A673 (cell line): Measurements from ENCODE around the gene SH3TC2. TPM values are rescaled to one million over a fixed set of nuclear protein-coding genes. Genes with fewer than 3 reads are reported as not detected.

Experiments
- BruUV-seq: library from RNA; stranded (reverse); fragments of 400-500 nt; replicated peaks from 2 replicates; lab custom pipeline; 2021; lab: Mats Ljungman, UMichigan
- CTCF ChIA-PET: fragments of 300-600 bp; sonication (Branson Sonifier 250); formaldehyde crosslinking; loops from one replicate; lab custom pipeline; 2022; ENCODE audit warnings: antibody characterized with exemption; lab: Charles Lee
- POLR2A ChIA-PET: fragments of 300-600 bp; sonication (Branson Sonifier 250); formaldehyde crosslinking; loops from one replicate; lab custom pipeline; 2022; ENCODE audit warnings: antibody characterized with exemption; ENCODE audit not compliant: low non-redundant PET; lab: Charles Lee
- DNase-seq: peaks from one replicate; pipeline ENCODE4 v3.0.0-alpha.2; 2015; ENCODE audit warnings: low spot score
- H3K27ac ChIP-seq: fragments of 200-600 bp; sonication (generic); 2 replicates; pipeline ENCODE4 v1.5.1; 2016; ENCODE audit warnings: mixed run types, low read depth, mild to moderate bottlenecking, mixed read lengths, antibody characterized with exemption, low read length; ENCODE audit not compliant: poor library complexity, severe bottlenecking
- H3K27me3 ChIP-seq: fragments of 200-600 bp; sonication (generic); replicated peaks from 2 replicates; pipeline ENCODE4 v1.6.1; 2017; ENCODE audit warnings: mixed run types, low read depth, mild to moderate bottlenecking, mixed read lengths, antibody characterized with exemption, low read length; ENCODE audit not compliant: insufficient read depth, poor library complexity
- H3K36me3 ChIP-seq: fragments of 200-600 bp; sonication (generic); 2 replicates; pipeline ENCODE4 v1.6.1; 2016; ENCODE audit warnings: mixed run types, mild to moderate bottlenecking, mixed read lengths, antibody characterized with exemption, low read length; ENCODE audit not compliant: insufficient read depth, poor library complexity, severe bottlenecking
- H3K4me1 ChIP-seq: fragments of 200-600 bp; sonication (generic); 2 replicates; pipeline ENCODE4 v1.6.1; 2017; ENCODE audit warnings: mixed run types, mild to moderate bottlenecking, mixed read lengths, antibody characterized with exemption, low read length; ENCODE audit not compliant: insufficient read depth, poor library complexity, severe bottlenecking
- H3K4me3 ChIP-seq: fragments of 200-600 bp; sonication (generic); 2 replicates; pipeline ENCODE4 v1.5.1; 2016; ENCODE audit warnings: low read depth, mixed run types, mild to moderate bottlenecking, mixed read lengths, low read length; ENCODE audit not compliant: poor library complexity, severe bottlenecking
- H3K9me3 ChIP-seq: fragments of 200-600 bp; sonication (generic); 2 replicates; pipeline ENCODE4 v1.6.1; 2016; ENCODE audit warnings: mixed run types, low read depth, mild to moderate bottlenecking, mixed read lengths, antibody characterized with exemption, low read length; ENCODE audit not compliant: poor library complexity, severe bottlenecking
- EZH2 ChIP-seq: fragments of 200-600 bp; sonication (generic); IDR thresholded peaks from 2 replicates; pipeline ENCODE4 v1.6.1; 2017; ENCODE audit warnings: borderline replicate concordance, low read depth, mild to moderate bottlenecking, mixed read lengths, antibody characterized with exemption, low read length; ENCODE audit not compliant: poor library complexity, severe bottlenecking
- intact Hi-C: fragments of 100-400 bp; cut with micrococcal nuclease; formaldehyde crosslinking; loops from one replicate; pipeline ENCODE4 v1.10.0; 2022; ENCODE audit not compliant: unreplicated experiment
- total RNA-seq: library from RNA; stranded (reverse); gene quantifications from 2 replicates; pipeline ENCODE4 v1.2.3, GENCODE V29; 2021
- TF ChIP-seq, protein P1 (sequence below): fragments of 300-800, 200-600 bp; sonication (generic); conservative IDR thresholded peaks from 2 replicates; pipeline ENCODE4 v1.5.1; 2017; ENCODE audit warnings: low read depth, mild to moderate bottlenecking, antibody characterized with exemption, low read length, moderate library complexity, mixed read lengths

SH3TC2 gene
- total RNA-seq, 1 experiment from 2014 or later, result 2.5 TPM

DNA sequence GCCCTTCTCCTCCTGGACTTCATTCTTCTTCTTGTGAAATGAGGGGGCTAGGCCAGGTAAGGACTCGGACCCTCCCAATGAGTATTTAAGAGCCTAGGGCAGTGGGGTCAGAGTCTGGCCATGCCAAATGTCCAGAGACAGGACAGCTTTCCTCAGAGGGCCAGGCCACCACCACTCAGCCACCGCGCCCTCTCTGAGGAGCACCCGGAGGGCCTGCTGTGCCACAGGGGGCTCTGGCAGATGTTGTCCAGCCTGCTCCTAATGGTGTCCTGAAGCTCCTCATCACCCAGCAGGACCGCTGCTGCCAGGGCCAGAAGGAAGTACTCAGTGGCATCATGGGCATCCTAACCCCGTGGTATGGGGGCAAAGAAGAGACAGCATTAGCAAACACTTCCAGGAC lies 58.3 kb downstream of the SH3TC2 start:
- no peaks in the 10 kb centered on the region for H3K27me3 ChIP-seq
- no peak overlapping the region for H3K4me3 ChIP-seq
- no peaks in the 10 kb centered on the region for H3K36me3 ChIP-seq
- H3K9me3 ChIP-seq, result no peaks in the 10 kb centered on the region
- CTCF ChIA-PET, result interaction anchor here (0.9 kb wide), 1 partner anchor 263 kb away, joined by 3 read pairs; no protein-coding TSS in a partner anchor
- no TSS peak for BruUV-seq
- H3K27ac ChIP-seq, result no peak overlapping the region
- DNase-seq, result no peak
- H3K4me1 ChIP-seq, result peaks cover 3% of the 10 kb centered on the region
- TF ChIP-seq EZH2, result no peak
- TF ChIP-seq, protein P1, sequence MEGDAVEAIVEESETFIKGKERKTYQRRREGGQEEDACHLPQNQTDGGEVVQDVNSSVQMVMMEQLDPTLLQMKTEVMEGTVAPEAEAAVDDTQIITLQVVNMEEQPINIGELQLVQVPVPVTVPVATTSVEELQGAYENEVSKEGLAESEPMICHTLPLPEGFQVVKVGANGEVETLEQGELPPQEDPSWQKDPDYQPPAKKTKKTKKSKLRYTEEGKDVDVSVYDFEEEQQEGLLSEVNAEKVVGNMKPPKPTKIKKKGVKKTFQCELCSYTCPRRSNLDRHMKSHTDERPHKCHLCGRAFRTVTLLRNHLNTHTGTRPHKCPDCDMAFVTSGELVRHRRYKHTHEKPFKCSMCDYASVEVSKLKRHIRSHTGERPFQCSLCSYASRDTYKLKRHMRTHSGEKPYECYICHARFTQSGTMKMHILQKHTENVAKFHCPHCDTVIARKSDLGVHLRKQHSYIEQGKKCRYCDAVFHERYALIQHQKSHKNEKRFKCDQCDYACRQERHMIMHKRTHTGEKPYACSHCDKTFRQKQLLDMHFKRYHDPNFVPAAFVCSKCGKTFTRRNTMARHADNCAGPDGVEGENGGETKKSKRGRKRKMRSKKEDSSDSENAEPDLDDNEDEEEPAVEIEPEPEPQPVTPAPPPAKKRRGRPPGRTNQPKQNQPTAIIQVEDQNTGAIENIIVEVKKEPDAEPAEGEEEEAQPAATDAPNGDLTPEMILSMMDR, result no peak
- intact Hi-C loops, result no loop called here
- POLR2A ChIA-PET, result no interaction called here

DNA sequence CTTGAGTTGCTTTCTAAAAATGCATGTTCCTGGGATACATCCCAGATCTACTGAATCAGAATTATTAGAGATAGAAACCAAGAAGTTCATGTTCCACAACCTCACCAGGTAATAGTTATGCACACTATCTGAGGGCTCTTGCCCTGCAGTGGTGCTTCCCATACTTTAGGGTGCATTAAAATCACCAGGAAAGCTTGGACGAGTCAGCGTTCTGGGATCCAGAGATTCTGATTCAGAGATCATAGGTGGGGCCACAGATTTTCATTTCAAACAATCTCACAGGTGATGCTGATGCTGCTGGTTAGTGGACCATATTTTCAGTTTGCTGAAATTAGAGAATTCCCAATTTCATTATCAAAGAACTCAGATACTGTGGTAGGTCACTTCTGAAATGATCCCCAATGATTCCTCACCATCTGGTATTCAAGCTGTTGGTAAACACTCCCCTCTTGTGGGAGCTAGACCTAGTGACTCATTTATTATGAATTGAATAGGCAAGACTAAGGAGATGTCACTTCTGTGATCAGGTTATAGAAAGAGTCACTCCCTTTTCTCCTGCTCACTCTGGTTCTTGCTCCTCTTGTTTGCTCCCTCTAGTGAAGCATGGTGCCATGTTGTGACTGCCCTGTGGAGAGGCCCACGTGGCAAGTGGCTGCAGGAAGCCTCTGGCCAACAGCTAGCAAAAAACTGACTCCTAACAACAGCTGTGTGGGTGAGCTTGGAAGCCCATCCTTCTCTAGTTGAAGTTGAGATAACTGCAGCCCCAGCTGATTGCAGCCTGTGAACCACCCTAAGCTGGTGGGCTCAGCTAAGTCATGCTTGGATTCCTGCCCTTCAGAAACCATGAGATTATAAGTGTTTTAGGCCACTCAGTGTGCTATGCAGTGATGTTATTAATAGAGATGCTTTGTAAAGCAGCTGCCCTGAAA lies 59.8 kb downstream of the SH3TC2 start:
- Histone ChIP-seq H3K4me3 (no peak overlapping the region), H3K9me3 (no peaks in the 10 kb centered on the region), H3K27ac (no peak overlapping the region), H3K27me3 (no peaks in the 10 kb centered on the region), H3K4me1 (peaks cover 3% of the 10 kb centered on the region), H3K36me3 (no peaks in the 10 kb centered on the region)
- TF ChIP-seq EZH2, result no peak
- TF ChIP-seq, protein P1, result no peak
- ChIA-PET CTCF (interaction anchor here (0.9 kb wide), 1 partner anchor 262 kb away, joined by 3 read pairs; no protein-coding TSS in a partner anchor), POLR2A (no interaction called here)
- BruUV-seq, result no TSS peak
- DNase-seq, result no peak
- intact Hi-C loops, result no loop called here

DNA sequence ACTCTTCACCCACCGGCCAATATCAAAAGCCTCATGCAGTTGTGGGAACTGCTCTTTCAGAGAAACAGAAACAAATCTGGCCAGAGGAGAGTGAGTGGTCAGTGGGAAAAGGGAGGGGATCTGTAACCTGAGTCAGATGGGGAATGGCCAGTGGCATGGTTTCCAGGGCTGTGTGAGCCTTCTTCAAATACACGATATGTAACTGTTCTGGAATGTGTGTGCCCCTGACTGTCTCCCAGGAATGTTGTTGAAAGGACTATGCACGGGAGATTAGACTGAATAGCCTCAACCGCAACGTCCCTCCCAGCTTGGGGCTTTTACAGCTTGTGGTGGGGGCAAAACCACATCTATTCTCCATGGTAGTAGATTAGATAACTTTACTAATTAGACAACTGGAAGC lies 60.8 kb downstream of the SH3TC2 start:
- Histone ChIP-seq H3K27ac (no peak overlapping the region), H3K4me1 (peaks cover 3% of the 10 kb centered on the region), H3K4me3 (no peak overlapping the region), H3K27me3 (no peaks in the 10 kb centered on the region), H3K36me3 (no peaks in the 10 kb centered on the region), H3K9me3 (no peaks in the 10 kb centered on the region)
- BruUV-seq, result no TSS peak
- intact Hi-C loops, result no loop called here
- peak; percentile 37 for DNase-seq
- ChIA-PET CTCF (no interaction called here), POLR2A (no interaction called here)
- TF ChIP-seq EZH2, result no peak
- TF ChIP-seq, protein P1, result no peak
